ENCODE measurements around the gene NFIC. TPM values are rescaled to one million over a fixed set of nuclear protein-coding genes. Genes with fewer than 3 reads are reported as not detected.
A peak's percentile ranks its signal among the peaks of the same experiment; 100 is the strongest.

Gene NFIC
- total RNA-seq, 4 donors from 2014 or later = 125 to 285 (median 155) TPM

DNA sequence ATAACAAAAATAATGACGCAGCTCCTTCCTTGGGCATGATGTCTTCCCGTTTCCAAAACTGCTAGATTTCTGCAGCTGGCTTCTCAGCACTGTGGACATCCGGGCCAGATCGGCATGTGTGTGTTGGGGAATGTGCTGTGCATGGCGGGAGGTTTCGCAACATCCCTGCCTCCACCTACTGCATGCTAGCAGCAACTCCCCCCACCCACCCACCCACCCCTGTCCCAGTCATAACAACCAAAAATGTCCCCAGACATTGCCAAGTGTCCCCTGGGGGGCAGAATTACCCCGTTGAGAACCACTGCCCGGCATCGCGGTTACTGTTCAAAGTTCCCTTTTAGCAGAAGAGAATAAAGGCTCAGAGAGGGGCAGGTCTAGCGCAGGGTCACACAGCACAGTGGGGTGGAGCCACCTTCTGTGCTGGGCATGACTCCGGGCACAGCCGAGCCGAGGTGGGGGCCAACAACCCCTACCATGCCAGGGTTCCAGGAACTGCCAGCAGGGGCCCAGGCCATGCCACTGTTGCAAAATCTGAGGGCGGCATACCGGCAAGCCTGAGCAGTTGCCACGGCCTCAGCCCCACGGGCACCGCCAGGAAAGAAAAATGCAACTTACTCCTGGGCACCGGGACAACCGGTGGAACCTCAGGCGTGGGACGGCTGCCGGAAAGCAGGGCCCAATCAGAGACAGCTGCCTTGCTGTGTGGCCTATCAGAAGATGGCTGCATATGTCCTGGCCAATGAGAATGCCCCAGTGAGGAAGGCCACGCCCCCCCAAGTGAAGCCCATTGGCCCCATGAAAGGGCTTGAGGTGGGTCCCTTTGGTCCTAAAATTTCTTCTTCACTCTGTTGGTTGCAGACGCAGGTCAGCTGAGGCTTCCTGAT lies 22.5 kb upstream of the NFIC start:
- 8 to 12% methylated on average over 4 to 5 of the region's 26 CpGs for WGBS, 2 donors (ENCODE audit: low coverage in 1 of 2)
- Histone ChIP-seq H3K4me3 (peak overlapping the region in 1 of 2 donors; percentile 36), H3K4me1 (peaks cover 4 to 82% (median 33%) of the 10 kb centered on the region in 3 donors), H3K9me3 (no peaks in the 10 kb centered on the region), H3K27me3 (no peaks in the 10 kb centered on the region), H3K27ac (peak overlapping the region; percentile 72 to 94 (median 90)), H3K36me3 (no peaks in the 10 kb centered on the region)
- ATAC-seq = peak; percentile 84
- TF ChIP-seq CTCF (IDR thresholded peaks at IDR 0.05) (peak in 1 of 4 experiments; percentile 47), POLR2AphosphoS5 (IDR thresholded peaks at IDR 0.05) (peak; percentile 86), EP300 (IDR thresholded peaks at IDR 0.05) (no peak), POLR2A (IDR thresholded peaks at IDR 0.05) (no peak)

GRCh38 chr19:3344608-3345598 lies 21.5 kb upstream of the NFIC start:
- ATAC-seq = no peak
- TF ChIP-seq EP300 (IDR thresholded peaks at IDR 0.05) (no peak), CTCF (IDR thresholded peaks at IDR 0.05) (no peak), POLR2AphosphoS5 (IDR thresholded peaks at IDR 0.05) (no peak), POLR2A (IDR thresholded peaks at IDR 0.05) (no peak)
- Histone ChIP-seq H3K27ac (peak overlapping the region; percentile 72 to 94 (median 90)), H3K4me3 (no peak overlapping the region), H3K4me1 (peaks cover 4 to 82% (median 37%) of the 10 kb centered on the region in 3 donors), H3K9me3 (no peaks in the 10 kb centered on the region), H3K27me3 (no peaks in the 10 kb centered on the region), H3K36me3 (no peaks in the 10 kb centered on the region)
- 92 to 94% methylated on average over 18 of the region's 25 CpGs for WGBS, 2 donors (ENCODE audit: low coverage in 1 of 2)

DNA sequence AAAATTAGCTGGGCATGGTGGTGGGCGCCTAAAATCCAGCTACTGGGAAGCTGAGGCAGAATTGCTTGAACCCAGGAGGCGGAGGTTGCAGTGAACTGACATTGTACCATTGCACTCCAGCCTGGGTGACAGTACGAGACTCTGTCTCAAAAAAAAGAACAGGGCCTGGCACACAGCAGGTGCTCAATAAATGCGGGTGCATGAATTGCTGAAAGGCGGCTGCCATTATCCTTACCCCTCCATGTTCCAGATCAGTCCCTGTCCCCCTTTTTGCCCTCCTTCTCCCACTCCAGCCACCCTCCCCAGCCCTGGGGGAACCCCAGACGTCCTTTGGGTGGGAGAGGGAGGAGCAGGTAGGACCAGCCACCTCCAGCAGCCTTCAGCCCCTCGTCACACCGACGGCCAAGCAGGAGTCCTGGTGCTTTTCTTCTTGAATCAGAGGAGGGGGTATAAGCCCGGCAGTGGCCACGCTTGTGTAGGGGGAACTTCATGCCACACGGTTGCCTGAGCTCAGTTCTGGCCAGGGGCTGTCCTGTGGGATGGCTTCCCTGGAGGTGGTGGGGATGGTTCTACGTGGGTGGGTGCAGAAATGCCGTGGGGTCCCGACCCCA lies 20.4 kb upstream of the NFIC start:
- WGBS, 2 donors (ENCODE audit: low coverage in 1 of 2) = 54 to 61% methylated on average over 6 of the region's 15 CpGs
- peak overlapping the region; percentile 86 to 94 (median 92) for H3K27ac ChIP-seq
- H3K4me1 ChIP-seq = peaks cover 4 to 84% (median 37%) of the 10 kb centered on the region in 3 donors
- no peaks in the 10 kb centered on the region for H3K36me3 ChIP-seq
- H3K4me3 ChIP-seq = peak overlapping the region in 1 of 2 donors; percentile 20
- H3K27me3 ChIP-seq = no peaks in the 10 kb centered on the region
- ATAC-seq = no peak
- TF ChIP-seq POLR2A (IDR thresholded peaks at IDR 0.05) = no peak
- no peak for TF ChIP-seq CTCF (IDR thresholded peaks at IDR 0.05)
- TF ChIP-seq POLR2AphosphoS5 (IDR thresholded peaks at IDR 0.05) = no peak
- no peak for TF ChIP-seq EP300 (IDR thresholded peaks at IDR 0.05)
- H3K9me3 ChIP-seq = no peaks in the 10 kb centered on the region

GRCh38 chr19:3346677-3347353 lies 19.6 kb upstream of the NFIC start:
- peak overlapping the region; percentile 86 to 94 (median 92) for H3K27ac ChIP-seq
- 0 to 47% methylated on average over 3 of the region's 23 CpGs for WGBS, 2 donors (ENCODE audit: low coverage in 1 of 2)
- peak overlapping the region in 1 of 2 donors; percentile 20 for H3K4me3 ChIP-seq
- TF ChIP-seq POLR2A (IDR thresholded peaks at IDR 0.05) (no peak), CTCF (IDR thresholded peaks at IDR 0.05) (peak in 1 of 4 experiments; percentile 9), POLR2AphosphoS5 (IDR thresholded peaks at IDR 0.05) (peak; percentile 85)
- peaks cover 4 to 89% (median 37%) of the 10 kb centered on the region in 3 donors for H3K4me1 ChIP-seq
- H3K27me3 ChIP-seq = no peaks in the 10 kb centered on the region
- no peaks in the 10 kb centered on the region for H3K9me3 ChIP-seq
- ATAC-seq = peak; percentile 68
- no peaks in the 10 kb centered on the region for H3K36me3 ChIP-seq

Measured in gastroesophageal sphincter (tissue), 4 donors.